ENCODE measurements around the gene RALBP1. TPM values are rescaled to one million over a fixed set of nuclear protein-coding genes. Genes with fewer than 3 reads are reported as not detected.
"Not testable (repeated sequence)": the region's sequence is repeated elsewhere in the genome, so short reads cannot be mapped to it uniquely, and the experiment has no call there.

RALBP1 gene
- total RNA-seq, 2 donors from 2014 or later = 22.1 to 29.6 TPM

- Histone ChIP-seq H3K4me3 (no peak overlapping the region), H3K9me3 (no peaks in the 10 kb centered on the region), H3K4me1 (peaks cover 18% of the 10 kb centered on the region), H3K27me3 (no peaks in the 10 kb centered on the region), H3K27ac (no peak overlapping the region), H3K36me3 (replicated peaks in 1 of 2; ENCODE audit: insufficient read depth in 1 of 2, low read depth in 2 of 2) (no peaks in the 10 kb centered on the region)
- DNase-seq = no peak
- TF ChIP-seq POLR2A (IDR thresholded peaks at IDR 0.05) (no peak), CTCF (IDR thresholded peaks at IDR 0.05) (no peak)
- ATAC-seq = no peak
- WGBS, 2 donors = 24 to 29% methylated on average over 1 of the region's 1 CpG
- intact Hi-C loops (cut with DNase I) = no loop called here
Observed at GRCh38 chr18:9477509-9477908, 2.2 kb downstream of the RALBP1 start.

DNA sequence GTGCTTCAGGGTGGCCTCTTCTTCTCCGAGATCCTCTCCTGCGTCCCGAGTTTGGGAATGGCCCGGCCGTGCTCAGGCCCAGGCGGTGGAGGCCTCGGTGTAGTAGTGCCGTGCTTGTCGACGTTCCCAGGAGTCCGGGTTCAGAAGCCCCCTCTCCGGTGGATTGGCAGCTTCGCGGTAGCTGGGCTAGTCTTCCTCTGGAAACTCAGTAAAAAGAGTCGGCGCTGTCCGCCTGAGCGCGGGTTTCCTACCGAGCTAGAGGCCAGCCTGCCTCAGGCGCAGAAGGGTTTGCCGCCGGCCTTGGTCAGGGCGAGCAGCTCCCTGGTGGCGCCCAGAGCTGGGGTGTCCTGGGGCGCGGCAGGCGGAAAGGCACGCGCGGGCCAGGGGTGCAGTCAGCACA, 3.2 kb downstream of the RALBP1 start:
- no peak for DNase-seq
- Histone ChIP-seq H3K4me1 (peaks cover 18% of the 10 kb centered on the region), H3K4me3 (no peak overlapping the region), H3K9me3 (no peaks in the 10 kb centered on the region), H3K36me3 (replicated peaks in 1 of 2; ENCODE audit: insufficient read depth in 1 of 2, low read depth in 2 of 2) (no peaks in the 10 kb centered on the region), H3K27ac (no peak overlapping the region), H3K27me3 (no peaks in the 10 kb centered on the region)
- intact Hi-C loops (cut with DNase I) = no loop called here
- no peak for ATAC-seq
- WGBS, 2 donors = 95 to 97% methylated on average over 26 to 31 of the region's 31 CpGs
- TF ChIP-seq CTCF (IDR thresholded peaks at IDR 0.05) = no peak
- TF ChIP-seq POLR2A (IDR thresholded peaks at IDR 0.05) = no peak

GRCh38 chr18:9482790-9483189, 7.5 kb downstream of the RALBP1 start:
- Histone ChIP-seq H3K27me3 (no peaks in the 10 kb centered on the region), H3K9me3 (no peaks in the 10 kb centered on the region), H3K36me3 (replicated peaks in 1 of 2; ENCODE audit: insufficient read depth in 1 of 2, low read depth in 2 of 2) (no peaks in the 10 kb centered on the region), H3K4me1 (no peaks in the 10 kb centered on the region), H3K27ac (no peak overlapping the region), H3K4me3 (no peak overlapping the region)
- WGBS, 2 donors = 81 to 82% methylated on average over 1 of the region's 1 CpG
- ATAC-seq = no peak
- DNase-seq = no peak
- intact Hi-C loops (cut with DNase I) = no loop called here
- TF ChIP-seq POLR2A (IDR thresholded peaks at IDR 0.05) = no peak
- TF ChIP-seq CTCF (IDR thresholded peaks at IDR 0.05) = no peak

GRCh38 chr18:9483526-9483925, 8.2 kb downstream of the RALBP1 start:
- DNase-seq = no peak
- Histone ChIP-seq H3K36me3 (replicated peaks in 1 of 2; ENCODE audit: insufficient read depth in 1 of 2, low read depth in 2 of 2) (no peaks in the 10 kb centered on the region), H3K9me3 (no peaks in the 10 kb centered on the region), H3K27ac (no peak overlapping the region), H3K27me3 (no peaks in the 10 kb centered on the region), H3K4me3 (no peak overlapping the region), H3K4me1 (no peaks in the 10 kb centered on the region)
- WGBS, 2 donors = 90 to 95% methylated on average over 7 of the region's 7 CpGs
- ATAC-seq = no peak
- intact Hi-C loops (cut with DNase I) = no loop called here
- TF ChIP-seq CTCF (IDR thresholded peaks at IDR 0.05) (no peak), POLR2A (IDR thresholded peaks at IDR 0.05) (no peak)

DNA sequence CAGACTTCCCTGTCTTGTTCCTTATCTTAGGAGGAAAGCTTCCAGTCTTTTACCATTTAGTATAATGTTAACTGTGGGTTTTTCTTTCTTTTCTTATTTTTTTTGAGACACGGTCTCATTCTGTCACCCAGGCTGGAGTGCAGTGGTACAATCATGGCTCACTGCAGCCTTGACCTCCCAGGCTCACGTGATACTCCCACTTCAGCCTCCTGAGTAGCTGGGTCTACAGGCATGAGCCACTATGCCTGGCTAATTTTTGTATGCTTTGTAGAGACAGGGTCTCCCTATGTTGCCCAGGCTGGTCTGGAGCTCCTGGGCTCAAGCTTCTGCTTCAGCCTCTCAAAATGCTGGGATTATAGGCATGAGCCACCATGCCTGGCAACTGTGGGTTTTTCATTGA, 9.5 kb downstream of the RALBP1 start:
- DNase-seq; H3K4me1 ChIP-seq; H3K27me3 ChIP-seq; H3K36me3 ChIP-seq (replicated peaks in 1 of 2; ENCODE audit: insufficient read depth in 1 of 2, low read depth in 2 of 2); H3K27ac ChIP-seq; ATAC-seq; intact Hi-C loops (cut with DNase I); H3K9me3 ChIP-seq; H3K4me3 ChIP-seq: not testable (repeated sequence)
- 93 to 94% methylated on average over 2 of the region's 2 CpGs for WGBS, 2 donors

Measured in body of pancreas (tissue), 4 donors.